Measurements from ENCODE around the gene ZNF846.
A peak's percentile ranks its signal among the peaks of the same experiment; 100 is the strongest.

The ZNF846 gene

GRCh38 chr19:9799162-9799561, 30.6 kb upstream of the ZNF846 start:
- Histone ChIP-seq H3K9me3 (replicated peaks; ENCODE audit: insufficient read depth, low read length) (no peaks in the 10 kb centered on the region), H3K9ac (ENCODE audit: low read length) (no peak overlapping the region), H3K4me2 (ENCODE audit: low read depth, low read length) (no peak overlapping the region), H3K27ac (ENCODE audit: low read length) (no peak overlapping the region), H3K79me2 (ENCODE audit: low read length) (no peaks in the 10 kb centered on the region), H3K4me1 (ENCODE audit: low read length) (peaks cover 8% of the 10 kb centered on the region), H3K27me3 (replicated peaks; ENCODE audit: insufficient read depth, low read length) (no peaks in the 10 kb centered on the region), H3K4me3 (ENCODE audit: low read length) (no peak overlapping the region), H3K36me3 (replicated peaks; ENCODE audit: insufficient read depth, low read length) (no peaks in the 10 kb centered on the region), H3F3A (ENCODE audit: insufficient read depth, low read length) (no peaks in the 10 kb centered on the region), H2AFZ (ENCODE audit: low read length) (no peak overlapping the region), H4K20me1 (ENCODE audit: insufficient read depth, low read length) (no peaks in the 10 kb centered on the region), H3K9me2 (replicated peaks; ENCODE audit: insufficient read depth, low read length) (no peaks in the 10 kb centered on the region)
- no peak for DNase-seq
- TF ChIP-seq EZH2phosphoT487 (IDR thresholded peaks at IDR 0.05; ENCODE audit: low read length) (no peak), EZH2 (optimal IDR thresholded peaks at IDR 0.05; ENCODE audit: low read depth, low read length) (no peak)
- TF ChIP-seq, protein P1, sequence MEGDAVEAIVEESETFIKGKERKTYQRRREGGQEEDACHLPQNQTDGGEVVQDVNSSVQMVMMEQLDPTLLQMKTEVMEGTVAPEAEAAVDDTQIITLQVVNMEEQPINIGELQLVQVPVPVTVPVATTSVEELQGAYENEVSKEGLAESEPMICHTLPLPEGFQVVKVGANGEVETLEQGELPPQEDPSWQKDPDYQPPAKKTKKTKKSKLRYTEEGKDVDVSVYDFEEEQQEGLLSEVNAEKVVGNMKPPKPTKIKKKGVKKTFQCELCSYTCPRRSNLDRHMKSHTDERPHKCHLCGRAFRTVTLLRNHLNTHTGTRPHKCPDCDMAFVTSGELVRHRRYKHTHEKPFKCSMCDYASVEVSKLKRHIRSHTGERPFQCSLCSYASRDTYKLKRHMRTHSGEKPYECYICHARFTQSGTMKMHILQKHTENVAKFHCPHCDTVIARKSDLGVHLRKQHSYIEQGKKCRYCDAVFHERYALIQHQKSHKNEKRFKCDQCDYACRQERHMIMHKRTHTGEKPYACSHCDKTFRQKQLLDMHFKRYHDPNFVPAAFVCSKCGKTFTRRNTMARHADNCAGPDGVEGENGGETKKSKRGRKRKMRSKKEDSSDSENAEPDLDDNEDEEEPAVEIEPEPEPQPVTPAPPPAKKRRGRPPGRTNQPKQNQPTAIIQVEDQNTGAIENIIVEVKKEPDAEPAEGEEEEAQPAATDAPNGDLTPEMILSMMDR (IDR thresholded peaks at IDR 0.05; ENCODE audit: low read length) = no peak

DNA sequence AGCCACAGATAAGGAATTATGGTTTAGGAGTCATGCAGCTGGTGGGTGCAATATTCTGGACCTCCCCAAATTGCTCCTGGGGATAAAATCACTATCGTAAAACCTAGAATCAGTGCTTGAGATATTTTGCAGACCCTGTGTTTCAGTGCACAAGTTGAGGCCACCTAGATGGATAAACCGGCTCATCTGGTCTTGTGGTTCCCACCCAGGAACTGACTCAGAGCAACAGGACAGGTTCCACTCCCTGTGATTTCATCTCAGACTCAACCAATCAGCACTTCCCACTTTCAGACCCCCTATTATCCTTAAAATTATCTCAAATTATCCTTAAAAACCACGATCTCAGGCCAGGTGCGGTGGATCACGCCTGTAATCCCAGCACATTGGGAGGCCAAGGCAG, 29.3 kb upstream of the ZNF846 start:
- Histone ChIP-seq H3K4me1 (ENCODE audit: low read length) (peaks cover 8% of the 10 kb centered on the region), H3K79me2 (ENCODE audit: low read length) (no peaks in the 10 kb centered on the region), H3K9me2 (replicated peaks; ENCODE audit: insufficient read depth, low read length) (no peaks in the 10 kb centered on the region), H3K4me3 (ENCODE audit: low read length) (no peak overlapping the region), H3K27me3 (replicated peaks; ENCODE audit: insufficient read depth, low read length) (no peaks in the 10 kb centered on the region), H3K36me3 (replicated peaks; ENCODE audit: insufficient read depth, low read length) (no peaks in the 10 kb centered on the region), H3K9me3 (replicated peaks; ENCODE audit: insufficient read depth, low read length) (no peaks in the 10 kb centered on the region), H3K27ac (ENCODE audit: low read length) (no peak overlapping the region), H4K20me1 (ENCODE audit: insufficient read depth, low read length) (no peaks in the 10 kb centered on the region), H3K9ac (ENCODE audit: low read length) (no peak overlapping the region), H3F3A (ENCODE audit: insufficient read depth, low read length) (peaks cover 9% of the 10 kb centered on the region; the same call in 1 of the 2 replicates), H2AFZ (ENCODE audit: low read length) (no peak overlapping the region), H3K4me2 (ENCODE audit: low read depth, low read length) (no peak overlapping the region)
- TF ChIP-seq EZH2phosphoT487 (IDR thresholded peaks at IDR 0.05; ENCODE audit: low read length) (no peak), EZH2 (optimal IDR thresholded peaks at IDR 0.05; ENCODE audit: low read depth, low read length) (no peak)
- TF ChIP-seq, protein P1 (IDR thresholded peaks at IDR 0.05; ENCODE audit: low read length) = no peak
- DNase-seq = no peak

- H3K36me3 ChIP-seq (replicated peaks; ENCODE audit: insufficient read depth, low read length) = no peaks in the 10 kb centered on the region
These were observed 27.7 kb upstream of the ZNF846 start for GRCh38 chr19:9796113-9796773.

More at GRCh38 chr19:9796113-9796773, 27.7 kb upstream of the ZNF846 start:
- H3K9ac ChIP-seq (ENCODE audit: low read length) = no peak overlapping the region
- H3K9me2 ChIP-seq (replicated peaks; ENCODE audit: insufficient read depth, low read length) = no peaks in the 10 kb centered on the region
- peaks cover 8% of the 10 kb centered on the region for H3K4me1 ChIP-seq (ENCODE audit: low read length)
- TF ChIP-seq, protein P1 (IDR thresholded peaks at IDR 0.05; ENCODE audit: low read length) = peak; percentile 89
- TF ChIP-seq EZH2 (optimal IDR thresholded peaks at IDR 0.05; ENCODE audit: low read depth, low read length) = no peak
- peak overlapping the region; percentile 14; the same call in 1 of the 2 replicates for H3K4me2 ChIP-seq (ENCODE audit: low read depth, low read length)
- no peaks in the 10 kb centered on the region for H3K9me3 ChIP-seq (replicated peaks; ENCODE audit: insufficient read depth, low read length)
- H3K27ac ChIP-seq (ENCODE audit: low read length) = no peak overlapping the region; the same call in 1 of the 2 replicates
- H3K79me2 ChIP-seq (ENCODE audit: low read length) = no peaks in the 10 kb centered on the region
- peaks cover 12% of the 10 kb centered on the region; the same call in 1 of the 2 replicates for H3F3A ChIP-seq (ENCODE audit: insufficient read depth, low read length)
- H2AFZ ChIP-seq (ENCODE audit: low read length) = peak overlapping the region; percentile 59
- H3K27me3 ChIP-seq (replicated peaks; ENCODE audit: insufficient read depth, low read length) = no peaks in the 10 kb centered on the region
- H3K4me3 ChIP-seq (ENCODE audit: low read length) = no peak overlapping the region
- peak; percentile 93 for DNase-seq
- no peaks in the 10 kb centered on the region for H4K20me1 ChIP-seq (ENCODE audit: insufficient read depth, low read length)

Data from MM.1S (cell line).